PC-3 (cell line): ENCODE measurements around the gene TM4SF20. TPM values are rescaled to one million over a fixed set of nuclear protein-coding genes. Genes with fewer than 3 reads are reported as not detected.

ENCODE experiments used
- ATAC-seq: fragments of 200-7000 bp; cut with Tn5 transposase; 2 replicates; pipeline ENCODE4 v1.9.1; 2020; ENCODE audit warnings: mild to moderate bottlenecking, moderate library complexity
- BruUV-seq: library from RNA; stranded (reverse); fragments of 400-500 nt; replicated peaks from 2 replicates; lab custom pipeline; 2021; lab: Mats Ljungman, UMichigan
- CTCF ChIA-PET: fragments of 300-600 bp; sonication (Branson Sonifier 250); formaldehyde crosslinking; loops from one replicate; lab custom pipeline; 2022; ENCODE audit warnings: antibody characterized with exemption; lab: Charles Lee
- POLR2A ChIA-PET: fragments of 300-600 bp; sonication (Branson Sonifier 250); formaldehyde crosslinking; loops from one replicate; lab custom pipeline; 2022; ENCODE audit warnings: antibody characterized with exemption; ENCODE audit not compliant: unreplicated experiment; lab: Charles Lee
- DNase-seq: peaks from one replicate; pipeline ENCODE4 v3.0.0-alpha.2; 2015
- H2AFZ ChIP-seq: fragments of 300-600 bp; sonication (generic); 2 replicates; pipeline ENCODE4 v1.6.0; 2016; ENCODE audit warnings: antibody characterized with exemption, low read length
- H3F3A ChIP-seq: fragments of 300-600 bp; sonication (generic); one replicate; pipeline ENCODE4 v1.6.0; 2017; ENCODE audit warnings: antibody characterized with exemption, low read length, control low read depth, mild to moderate bottlenecking; ENCODE audit not compliant: unreplicated experiment
- H3K27ac ChIP-seq: fragments of 300-600 bp; sonication (generic); 2 replicates; pipeline ENCODE4 v1.5.1; 2016; ENCODE audit warnings: mild to moderate bottlenecking, low read length
- H3K27me3 ChIP-seq: fragments of 300-600 bp; sonication (generic); 2 replicates; pipeline ENCODE4 v1.6.1; 2016; ENCODE audit warnings: low read length, mixed read lengths
- H3K36me3 ChIP-seq: fragments of 300-600 bp; sonication (generic); 2 replicates; pipeline ENCODE4 v1.6.1; 2016; ENCODE audit warnings: low read depth, mixed run types, low read length, mixed read lengths
- H3K4me1 ChIP-seq: fragments of 300-600 bp; sonication (generic); 2 replicates; pipeline ENCODE4 v1.5.1; 2016; ENCODE audit warnings: low read length; ENCODE audit not compliant: insufficient read depth
- H3K4me2 ChIP-seq: fragments of 300-600 bp; sonication (generic); 2 replicates; pipeline ENCODE4 v1.6.0; 2016; ENCODE audit warnings: low read length
- H3K4me3 ChIP-seq: fragments of 300-600 bp; sonication (generic); 2 replicates; pipeline ENCODE4 v1.5.1; 2016; ENCODE audit warnings: mild to moderate bottlenecking, low read length, mixed read lengths
- H3K79me2 ChIP-seq: fragments of 300-600 bp; sonication (generic); 2 replicates; pipeline ENCODE4 v1.6.1; 2017; ENCODE audit warnings: low read length, mixed read lengths
- H3K9ac ChIP-seq: fragments of 300-600 bp; sonication (generic); 2 replicates; pipeline ENCODE4 v1.6.0; 2016; ENCODE audit warnings: mild to moderate bottlenecking, low read length
- H3K9me2 ChIP-seq: fragments of 300-600 bp; sonication (generic); replicated peaks from 2 replicates; pipeline ENCODE4 v1.6.1; 2016; ENCODE audit warnings: mixed run types, low read length, mixed read lengths
- H3K9me3 ChIP-seq: fragments of 300-600 bp; sonication (generic); 2 replicates; pipeline ENCODE4 v1.6.1; 2016; ENCODE audit warnings: low read length, mixed read lengths
- H4K20me1 ChIP-seq: fragments of 300-600 bp; sonication (generic); 2 replicates; pipeline ENCODE4 v1.6.1; 2016; ENCODE audit warnings: low read length, mixed read lengths
- EZH2 ChIP-seq: fragments of 300-600 bp; sonication (generic); IDR thresholded peaks from one replicate; pipeline ENCODE4 v1.6.1; 2017; ENCODE audit warnings: antibody characterized with exemption, mild to moderate bottlenecking, low read length; ENCODE audit not compliant: unreplicated experiment
- EZH2phosphoT487 ChIP-seq: fragments of 300-600 bp; sonication (generic); IDR thresholded peaks from 2 replicates; pipeline ENCODE4 v1.6.1; 2018; ENCODE audit warnings: mild to moderate bottlenecking, antibody characterized with exemption, low read length, borderline replicate concordance
- intact Hi-C: fragments of 100-400 bp; cut with micrococcal nuclease; formaldehyde crosslinking; loops from 2 replicates; pipeline ENCODE4 v1.9.0; 2023
- total RNA-seq: library from RNA; depleted of rRNA; stranded (reverse); fragments of >200 nt; gene quantifications from 2 replicates; pipeline ENCODE4 v1.2.3, GENCODE V29; 2014; rRNA removed
- TF ChIP-seq, protein P1 (sequence below): fragments of 300-600 bp; sonication (generic); conservative IDR thresholded peaks from 2 replicates; pipeline ENCODE4 v1.5.1; 2017; ENCODE audit warnings: antibody characterized with exemption, low read depth, mild to moderate bottlenecking, low read length

TM4SF20 gene
- total RNA-seq, 1 experiment from 2014 or later, result not detected

GRCh38 chr2:227312579-227312978, 66.5 kb downstream of the TM4SF20 start:
- H2AFZ ChIP-seq, result no peak overlapping the region
- H3K4me1 ChIP-seq, result peaks cover 12% of the 10 kb centered on the region
- no peak overlapping the region for H3K9ac ChIP-seq
- ATAC-seq (no peak), DNase-seq (no peak)
- no peaks in the 10 kb centered on the region for H3K36me3 ChIP-seq
- no peaks in the 10 kb centered on the region for H3K9me3 ChIP-seq
- H3K27me3 ChIP-seq, result no peaks in the 10 kb centered on the region
- CTCF ChIA-PET, result no interaction called here
- no TSS peak for BruUV-seq
- no peaks in the 10 kb centered on the region for H3F3A ChIP-seq
- no peak overlapping the region for H3K4me2 ChIP-seq
- POLR2A ChIA-PET, result no interaction called here
- H3K9me2 ChIP-seq, result no peaks in the 10 kb centered on the region
- no peak overlapping the region for H3K4me3 ChIP-seq
- no peak overlapping the region for H3K27ac ChIP-seq
- H3K79me2 ChIP-seq, result no peaks in the 10 kb centered on the region
- H4K20me1 ChIP-seq, result no peaks in the 10 kb centered on the region
- intact Hi-C loops, result no loop called here
- no peak for TF ChIP-seq EZH2
- TF ChIP-seq, protein P1, sequence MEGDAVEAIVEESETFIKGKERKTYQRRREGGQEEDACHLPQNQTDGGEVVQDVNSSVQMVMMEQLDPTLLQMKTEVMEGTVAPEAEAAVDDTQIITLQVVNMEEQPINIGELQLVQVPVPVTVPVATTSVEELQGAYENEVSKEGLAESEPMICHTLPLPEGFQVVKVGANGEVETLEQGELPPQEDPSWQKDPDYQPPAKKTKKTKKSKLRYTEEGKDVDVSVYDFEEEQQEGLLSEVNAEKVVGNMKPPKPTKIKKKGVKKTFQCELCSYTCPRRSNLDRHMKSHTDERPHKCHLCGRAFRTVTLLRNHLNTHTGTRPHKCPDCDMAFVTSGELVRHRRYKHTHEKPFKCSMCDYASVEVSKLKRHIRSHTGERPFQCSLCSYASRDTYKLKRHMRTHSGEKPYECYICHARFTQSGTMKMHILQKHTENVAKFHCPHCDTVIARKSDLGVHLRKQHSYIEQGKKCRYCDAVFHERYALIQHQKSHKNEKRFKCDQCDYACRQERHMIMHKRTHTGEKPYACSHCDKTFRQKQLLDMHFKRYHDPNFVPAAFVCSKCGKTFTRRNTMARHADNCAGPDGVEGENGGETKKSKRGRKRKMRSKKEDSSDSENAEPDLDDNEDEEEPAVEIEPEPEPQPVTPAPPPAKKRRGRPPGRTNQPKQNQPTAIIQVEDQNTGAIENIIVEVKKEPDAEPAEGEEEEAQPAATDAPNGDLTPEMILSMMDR, result no peak
- no peak for TF ChIP-seq EZH2phosphoT487

Other genes starting within 250 kb of the TM4SF20 start
- 0.29 and 0.55 TPM in 2 replicates for gene COL4A4, start 215.1 kb downstream of the TM4SF20 start, total RNA-seq
- 0.73 and 0.86 TPM in 2 replicates for gene COL4A3, start 214.7 kb downstream of the TM4SF20 start, total RNA-seq
- gene MFF, start 54.1 kb downstream of the TM4SF20 start, total RNA-seq, result 85.6 and 103 TPM in 2 replicates
- not detected in 2 replicates for gene SCYGR1, start 8.6 kb upstream of the TM4SF20 start, total RNA-seq
- 44.0 and 56.3 TPM in 2 replicates for gene AGFG1, start 92.8 kb upstream of the TM4SF20 start, total RNA-seq
- gene SCYGR2, start 219.6 kb upstream of the TM4SF20 start, total RNA-seq, result not detected in 2 replicates
- gene SCYGR3, start 235.5 kb upstream of the TM4SF20 start, total RNA-seq, result not detected in 2 replicates
- gene SCYGR4, start 238.2 kb upstream of the TM4SF20 start, total RNA-seq, result not detected in 2 replicates